Effector CD8-positive, alpha-beta T cell (primary cell): ENCODE measurements around the gene ASPN.

Experiments
- DNase-seq: peaks from one replicate; lab custom pipeline; 2025; lab: John Stamatoyannopoulos, UW

The ASPN gene

DNA sequence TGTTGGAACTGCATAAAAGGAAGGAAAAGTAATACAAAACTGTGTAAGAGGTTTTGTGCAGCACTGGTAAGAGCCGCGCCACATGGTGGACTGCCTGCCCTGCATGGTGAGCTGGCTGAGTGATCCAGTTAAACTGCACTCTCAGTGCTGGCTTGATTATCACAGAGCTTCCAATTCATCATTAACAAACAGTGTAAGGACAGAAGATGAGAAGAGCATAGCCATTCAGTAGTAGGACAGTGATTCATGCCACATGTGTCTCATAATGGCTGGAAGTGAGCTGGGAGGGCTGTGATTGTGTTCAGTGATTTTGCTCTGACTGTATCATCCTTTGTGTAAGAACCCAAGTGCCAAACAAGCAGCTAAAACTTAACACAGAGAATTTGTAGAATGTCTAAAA, 14.1 kb downstream of the ASPN start:
- DNase-seq, result no peak

GRCh38 chr9:92467511-92467910, 14.8 kb downstream of the ASPN start:
- DNase-seq, result no peak

- DNase-seq, result no peak
Measured at GRCh38 chr9:92467041-92467440, 15.3 kb downstream of the ASPN start.

- no peak for DNase-seq
Measured at GRCh38 chr9:92463984-92464383, 18.3 kb downstream of the ASPN start.

DNA sequence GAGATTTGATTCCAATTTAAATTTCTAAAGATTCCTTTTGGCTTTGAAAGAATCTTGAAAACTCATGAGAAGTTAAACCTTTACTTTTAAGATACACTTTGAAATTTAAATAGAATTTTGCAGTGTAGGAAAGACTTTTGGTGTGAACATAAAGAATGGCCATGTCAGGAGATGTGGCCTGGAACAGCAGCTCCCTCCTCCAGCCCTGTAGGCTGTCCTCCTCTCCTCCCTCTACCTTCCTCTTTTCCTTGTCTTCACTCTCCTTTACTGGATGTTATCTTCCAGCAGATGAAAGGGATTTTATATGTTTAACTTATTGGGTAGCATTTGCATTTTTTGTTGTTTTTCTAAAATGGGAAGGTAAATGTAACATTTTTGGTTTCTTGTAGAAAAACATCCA, 18.9 kb downstream of the ASPN start:
- no peak for DNase-seq

DNA sequence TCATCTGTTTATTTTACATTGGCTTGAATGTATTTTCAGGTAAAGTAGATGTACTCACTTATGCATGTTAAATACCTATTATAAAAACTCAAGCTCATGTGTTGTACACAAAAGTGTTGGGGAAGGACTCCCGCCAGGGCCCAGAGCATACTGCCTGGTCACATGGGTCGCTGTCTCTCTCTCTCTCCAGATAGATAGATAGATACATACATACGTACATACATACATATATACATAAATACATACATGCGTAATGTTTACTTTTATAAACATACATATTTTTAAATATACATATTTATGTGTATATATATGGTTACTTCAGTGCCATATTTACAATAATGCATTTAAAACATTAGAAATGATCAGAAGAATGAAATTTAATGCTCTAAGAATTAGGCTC, 24.7 kb downstream of the ASPN start:
- DNase-seq, result no peak

DNA sequence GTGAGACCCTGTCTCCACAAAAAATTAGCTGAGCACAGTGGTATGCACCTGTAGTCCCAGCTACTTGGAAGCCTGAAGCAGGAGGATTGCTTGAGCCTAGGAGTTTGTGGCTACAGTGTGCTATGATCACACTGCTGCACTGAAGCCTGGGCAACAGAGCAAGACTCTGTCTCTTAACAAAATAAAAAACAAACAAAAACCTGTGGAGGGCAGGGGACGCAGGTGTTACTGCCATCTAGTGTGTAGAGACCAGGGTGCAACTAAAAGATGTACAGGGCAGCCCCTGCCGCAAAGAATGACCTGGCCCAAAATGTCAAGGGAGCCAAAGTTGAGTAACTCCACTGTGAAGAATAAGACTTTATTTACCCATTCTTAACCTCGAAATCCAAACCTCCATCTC, 27.1 kb downstream of the ASPN start:
- DNase-seq, result no peak

DNA sequence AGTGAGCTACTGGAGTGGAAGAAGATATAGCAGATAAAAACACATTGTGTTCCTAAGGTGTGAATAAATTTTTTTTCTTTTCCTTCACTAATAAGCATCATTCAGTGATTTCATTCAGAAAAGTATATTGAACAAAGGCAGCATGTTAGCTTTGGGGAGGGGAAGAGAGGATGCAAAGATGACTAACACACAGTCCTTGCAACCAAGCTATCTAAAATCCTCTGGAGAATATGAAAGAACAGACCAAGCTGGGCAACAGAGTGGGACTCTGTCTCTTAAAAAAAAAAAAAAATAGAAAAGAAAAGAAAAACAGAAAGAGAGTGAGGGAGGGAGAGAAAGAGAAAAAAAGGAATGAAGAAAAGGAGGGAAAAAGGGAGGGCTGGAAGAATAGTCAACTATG, 35.8 kb downstream of the ASPN start:
- no peak for DNase-seq

GRCh38 chr9:92444841-92445240, 37.5 kb downstream of the ASPN start:
- DNase-seq, result no peak

DNA sequence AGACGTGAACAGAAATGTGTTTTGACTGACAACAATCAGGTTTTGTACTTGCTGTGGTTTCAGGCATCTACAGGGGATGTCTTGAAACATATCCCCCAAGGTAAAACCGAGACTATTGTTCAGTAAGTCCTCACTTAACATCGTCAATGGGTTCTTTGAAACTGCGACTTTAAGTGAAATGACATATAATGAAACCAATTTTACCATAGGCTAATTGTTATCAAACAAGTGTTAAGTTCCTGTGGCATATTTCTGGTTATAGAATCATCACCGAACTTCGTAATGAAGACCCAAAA, 41.6 kb downstream of the ASPN start:
- DNase-seq, result no peak

GRCh38 chr9:92439921-92440750, 42.2 kb downstream of the ASPN start:
- no peak for DNase-seq

GRCh38 chr9:92438900-92439526, 43.3 kb downstream of the ASPN start:
- no peak for DNase-seq

DNA sequence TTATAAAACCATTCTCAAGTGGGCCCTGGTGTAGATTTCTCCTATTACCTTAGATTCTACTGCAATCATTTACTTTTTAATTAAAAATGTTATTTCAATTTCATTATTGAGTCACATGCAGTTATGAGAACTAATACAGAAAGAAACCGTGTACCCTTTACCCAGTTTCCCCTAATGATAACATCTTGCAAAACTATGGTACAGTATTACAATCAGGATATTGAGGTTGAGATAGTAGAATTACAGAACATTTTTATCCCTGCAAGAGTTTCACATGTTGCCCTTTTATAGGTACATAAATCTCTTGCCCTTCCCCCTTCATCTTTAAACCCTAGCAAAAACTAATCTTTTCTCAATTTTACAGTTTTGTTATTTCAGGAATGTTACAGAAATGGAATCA, 47.0 kb downstream of the ASPN start:
- DNase-seq, result no peak

GRCh38 chr9:92432972-92433548, 49.2 kb downstream of the ASPN start:
- no peak for DNase-seq

GRCh38 chr9:92432350-92432749, 50.0 kb downstream of the ASPN start:
- DNase-seq, result no peak

- DNase-seq, result no peak
Measured at GRCh38 chr9:92429836-92430235, 52.5 kb downstream of the ASPN start.

- DNase-seq, result no peak
Measured at GRCh38 chr9:92426501-92427145, 55.7 kb downstream of the ASPN start.

- no peak for DNase-seq
Measured at GRCh38 chr9:92425474-92425873, 56.8 kb downstream of the ASPN start.

- DNase-seq, result no peak
Measured at GRCh38 chr9:92424340-92424739, 58.0 kb downstream of the ASPN start, which contains the start of gene OMD. Gene OMD (minus strand): TSS chr9:92424471. CDS start chr9:92417558, 6,913 bp downstream.

GRCh38 chr9:92423612-92424011, 58.7 kb downstream of the ASPN start:
- DNase-seq, result no peak

- no peak for DNase-seq
Measured at GRCh38 chr9:92422611-92423338, 59.5 kb downstream of the ASPN start.

DNA sequence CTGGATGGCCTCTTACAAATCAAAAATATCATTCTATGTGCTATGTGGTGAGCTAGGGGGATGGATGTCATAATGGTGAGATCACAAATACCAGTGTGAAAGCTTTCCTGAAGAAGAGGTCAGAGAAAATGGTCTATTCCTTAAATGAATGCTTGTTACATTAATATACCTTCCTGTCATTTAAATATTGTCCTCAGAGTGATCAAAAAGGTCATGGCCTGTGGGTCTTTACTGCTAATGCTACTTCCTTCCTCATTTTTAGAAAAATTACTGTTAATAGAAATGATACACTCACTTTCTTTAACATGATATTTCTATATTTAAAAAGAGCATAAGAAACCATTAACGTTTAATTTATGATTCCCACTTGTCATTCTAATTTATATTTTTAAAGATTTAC, 67.7 kb downstream of the ASPN start:
- no peak for DNase-seq
